ENCODE measurements around the gene CLTCL1.

- TF ChIP-seq ZNF274 (IDR thresholded peaks at IDR 0.05; ENCODE audit: low read depth, low read length) = no peak
- no peak for TF ChIP-seq YY1 (IDR thresholded peaks at IDR 0.05; ENCODE audit: insufficient read depth, insufficient read length)
Observed at GRCh38 chr22:19218541-19219233, 72.8 kb downstream of the CLTCL1 start.
